Fibroblast of mammary gland (primary cell): ENCODE data around the gene NGFR.
"Not testable (repeated sequence)": the region's sequence is repeated elsewhere in the genome, so short reads cannot be mapped to it uniquely, and the experiment has no call there.

Experiments used
- DNase-seq: peaks from one replicate; pipeline ENCODE4 v3.0.0-alpha.2; 2010; ENCODE audit warnings: low read depth
- H3K4me3 ChIP-seq: 2 replicates; pipeline ENCODE4 v1.5.1; 2011; ENCODE audit warnings: low read depth, mild to moderate bottlenecking, low read length, moderate library complexity; ENCODE audit not compliant: control insufficient read depth
- CTCF ChIP-seq: conservative IDR thresholded peaks from 2 replicates; pipeline ENCODE4 v1.5.1; 2011; ENCODE audit warnings: low read depth, low read length, inconsistent platforms; ENCODE audit not compliant: control insufficient read depth, insufficient read depth

The NGFR gene

GRCh38 chr17:49496183-49496866 is 1.2 kb downstream of the NGFR start:
- peak; percentile 30 for DNase-seq
- TF ChIP-seq CTCF: no peak
- H3K4me3 ChIP-seq: no peak overlapping the region

DNA sequence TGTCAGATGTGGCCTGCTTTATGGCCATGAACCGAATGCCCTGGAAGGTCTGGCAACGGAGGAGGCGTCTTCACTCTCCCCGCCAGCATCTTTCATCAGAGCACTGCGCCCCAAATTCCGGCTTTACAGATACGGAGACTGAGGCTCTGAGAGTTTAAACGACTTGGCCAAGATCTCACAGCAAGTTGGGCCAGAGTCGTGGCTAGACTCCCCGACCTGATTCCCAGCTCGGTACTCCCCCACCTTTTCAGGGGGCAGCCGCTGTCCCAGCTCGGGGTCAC is 1.7 kb downstream of the NGFR start:
- DNase-seq: no peak
- TF ChIP-seq CTCF: no peak
- H3K4me3 ChIP-seq: no peak overlapping the region

- TF ChIP-seq CTCF: no peak
- H3K4me3 ChIP-seq: no peak overlapping the region
- peak; percentile 16 for DNase-seq
Measured at GRCh38 chr17:49497148-49498028, 2.3 kb downstream of the NGFR start.

GRCh38 chr17:49498029-49498615 is 3.0 kb downstream of the NGFR start:
- no peak overlapping the region for H3K4me3 ChIP-seq
- no peak for TF ChIP-seq CTCF
- DNase-seq: no peak

- no peak for TF ChIP-seq CTCF
- DNase-seq: no peak
- H3K4me3 ChIP-seq: no peak overlapping the region
Measured at GRCh38 chr17:49501496-49501895, 6.4 kb downstream of the NGFR start.

DNA sequence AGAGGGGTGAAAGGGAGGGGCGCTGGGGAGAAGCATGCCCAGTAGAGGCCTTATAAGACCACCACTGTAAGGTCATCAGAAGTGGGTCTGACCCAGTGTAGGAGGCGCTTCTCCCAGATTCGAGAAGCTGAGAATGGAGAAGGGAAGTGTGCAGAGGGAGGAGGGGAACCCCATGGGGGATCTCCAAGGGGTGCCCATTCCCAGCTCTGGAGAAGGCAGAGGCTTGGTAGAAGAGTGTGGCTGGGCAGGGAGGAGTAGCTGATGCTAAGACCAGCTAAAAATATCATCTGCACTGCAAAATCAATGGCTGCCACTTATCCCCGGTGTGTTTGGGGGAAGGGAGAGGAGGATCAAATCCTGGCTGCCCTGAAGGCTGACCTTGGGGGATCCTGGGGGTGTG is 7.2 kb downstream of the NGFR start:
- H3K4me3 ChIP-seq: no peak overlapping the region
- no peak for DNase-seq
- TF ChIP-seq CTCF: no peak

DNA sequence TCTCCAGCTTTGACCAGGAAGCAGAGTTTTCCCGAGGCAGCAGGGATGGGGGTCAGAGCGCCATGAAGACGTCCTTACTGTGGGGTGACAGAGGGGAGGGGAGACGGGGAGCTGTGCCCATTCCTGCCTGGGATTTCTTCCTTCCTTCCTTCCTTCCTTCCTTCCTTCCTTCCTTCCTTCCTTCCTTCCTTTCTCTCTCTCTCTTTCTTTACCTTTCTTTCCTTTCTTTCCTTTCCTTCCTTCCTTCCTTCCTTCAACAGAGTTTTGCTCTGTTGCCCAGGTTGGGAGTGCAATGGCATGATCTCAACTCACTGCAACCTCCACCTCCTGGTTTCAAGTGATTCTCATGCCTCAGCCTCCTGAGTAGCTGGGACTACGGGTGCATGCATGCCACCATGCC is 7.6 kb downstream of the NGFR start:
- H3K4me3 ChIP-seq, DNase-seq: not testable (repeated sequence)
